ENCODE measurements around the gene MDFIC.

DNA sequence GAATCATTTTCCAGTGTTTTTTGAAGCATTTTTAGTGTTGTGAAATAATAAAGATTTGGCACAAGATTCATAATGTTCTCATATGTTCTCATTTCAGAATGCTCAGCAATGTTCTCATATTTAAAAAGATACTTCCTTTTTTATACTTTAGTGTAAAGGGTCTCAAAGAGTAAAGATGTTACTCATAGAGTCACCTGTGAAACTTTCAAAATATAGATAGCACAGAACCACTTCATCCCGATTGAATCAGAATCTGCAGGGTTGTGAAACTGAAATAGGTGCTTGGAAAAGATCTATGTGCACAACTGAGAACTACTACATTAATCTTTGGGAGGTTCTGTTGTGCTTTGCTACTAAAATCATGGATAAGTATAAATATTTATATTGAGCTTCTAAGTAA is 144.7 kb downstream of the MDFIC start:
- no peak for TF ChIP-seq POLR2A (IDR thresholded peaks at IDR 0.05)
- TF ChIP-seq, protein P1, sequence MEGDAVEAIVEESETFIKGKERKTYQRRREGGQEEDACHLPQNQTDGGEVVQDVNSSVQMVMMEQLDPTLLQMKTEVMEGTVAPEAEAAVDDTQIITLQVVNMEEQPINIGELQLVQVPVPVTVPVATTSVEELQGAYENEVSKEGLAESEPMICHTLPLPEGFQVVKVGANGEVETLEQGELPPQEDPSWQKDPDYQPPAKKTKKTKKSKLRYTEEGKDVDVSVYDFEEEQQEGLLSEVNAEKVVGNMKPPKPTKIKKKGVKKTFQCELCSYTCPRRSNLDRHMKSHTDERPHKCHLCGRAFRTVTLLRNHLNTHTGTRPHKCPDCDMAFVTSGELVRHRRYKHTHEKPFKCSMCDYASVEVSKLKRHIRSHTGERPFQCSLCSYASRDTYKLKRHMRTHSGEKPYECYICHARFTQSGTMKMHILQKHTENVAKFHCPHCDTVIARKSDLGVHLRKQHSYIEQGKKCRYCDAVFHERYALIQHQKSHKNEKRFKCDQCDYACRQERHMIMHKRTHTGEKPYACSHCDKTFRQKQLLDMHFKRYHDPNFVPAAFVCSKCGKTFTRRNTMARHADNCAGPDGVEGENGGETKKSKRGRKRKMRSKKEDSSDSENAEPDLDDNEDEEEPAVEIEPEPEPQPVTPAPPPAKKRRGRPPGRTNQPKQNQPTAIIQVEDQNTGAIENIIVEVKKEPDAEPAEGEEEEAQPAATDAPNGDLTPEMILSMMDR (IDR thresholded peaks at IDR 0.05), result no peak
- TF ChIP-seq POLR2AphosphoS5 (IDR thresholded peaks at IDR 0.05), result no peak

All from sigmoid colon (tissue), 4 donors.